Keratinocyte (primary cell): ENCODE data around the gene CLCN2.

ENCODE experiments used
- CTCF ChIP-seq, 3 experiments: IDR thresholded peaks in 1 of 3; conservative IDR thresholded peaks in 1 of 3; optimal IDR thresholded peaks in 1 of 3; 2 replicates in 2 of 3; 3 replicates in 1 of 3; pipeline versions ENCODE3 to v1.5.1; 2011; ENCODE audit warnings: low read length in 3 of 3, mild to moderate bottlenecking in 3 of 3, moderate library complexity in 2 of 3, control low read depth in 1 of 3, inconsistent platforms in 1 of 3; ENCODE audit not compliant: insufficient read depth in 2 of 3; ENCODE audit errors: extremely low read depth in 1 of 3
- EZH2 ChIP-seq: IDR thresholded peaks from one replicate; pipeline ENCODE4 v1.6.1; 2012; ENCODE audit warnings: inconsistent platforms, mild to moderate bottlenecking, low read length, moderate library complexity

GRCh38 chr3:184315543-184315867 is 45.9 kb downstream of the CLCN2 start:
- TF ChIP-seq CTCF (optimal IDR thresholded peaks at IDR 0.05 in 1 of 3, IDR thresholded peaks at IDR 0.05 in 1 of 3, conservative IDR thresholded peaks at IDR 0.05 in 1 of 3; ENCODE audit: extremely low read depth in 1 of 3, insufficient read depth in 2 of 3, low read length in 3 of 3), result no peak
- no peak for TF ChIP-seq EZH2
